Measurements from ENCODE around the gene BCL2L13. TPM values are rescaled to one million over a fixed set of nuclear protein-coding genes. Genes with fewer than 3 reads are reported as not detected.

BCL2L13 gene
- total RNA-seq, 1 donor from 2014 or later = 35.3 TPM

DNA sequence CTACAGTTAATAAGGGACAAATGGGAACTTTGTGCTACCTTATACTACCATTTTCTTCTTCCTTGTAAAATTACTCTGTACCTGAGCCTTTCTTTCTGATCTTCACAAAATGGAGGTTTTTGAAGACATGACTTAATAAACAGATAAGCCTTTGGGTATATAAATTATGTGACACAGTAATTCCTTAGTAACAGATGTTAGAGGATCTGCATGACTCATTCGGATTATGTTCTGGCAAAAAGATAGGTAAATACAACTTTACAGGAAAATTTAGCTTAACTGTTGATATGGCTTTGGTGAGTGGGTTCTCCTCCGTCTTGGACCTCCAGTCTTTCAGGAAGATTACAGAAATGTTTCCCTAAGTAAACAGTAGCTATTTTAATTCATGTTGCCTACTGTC lies 73.9 kb downstream of the BCL2L13 start:
- DNase-seq (ENCODE audit: low read depth) = no peak
- TF ChIP-seq, protein P1, sequence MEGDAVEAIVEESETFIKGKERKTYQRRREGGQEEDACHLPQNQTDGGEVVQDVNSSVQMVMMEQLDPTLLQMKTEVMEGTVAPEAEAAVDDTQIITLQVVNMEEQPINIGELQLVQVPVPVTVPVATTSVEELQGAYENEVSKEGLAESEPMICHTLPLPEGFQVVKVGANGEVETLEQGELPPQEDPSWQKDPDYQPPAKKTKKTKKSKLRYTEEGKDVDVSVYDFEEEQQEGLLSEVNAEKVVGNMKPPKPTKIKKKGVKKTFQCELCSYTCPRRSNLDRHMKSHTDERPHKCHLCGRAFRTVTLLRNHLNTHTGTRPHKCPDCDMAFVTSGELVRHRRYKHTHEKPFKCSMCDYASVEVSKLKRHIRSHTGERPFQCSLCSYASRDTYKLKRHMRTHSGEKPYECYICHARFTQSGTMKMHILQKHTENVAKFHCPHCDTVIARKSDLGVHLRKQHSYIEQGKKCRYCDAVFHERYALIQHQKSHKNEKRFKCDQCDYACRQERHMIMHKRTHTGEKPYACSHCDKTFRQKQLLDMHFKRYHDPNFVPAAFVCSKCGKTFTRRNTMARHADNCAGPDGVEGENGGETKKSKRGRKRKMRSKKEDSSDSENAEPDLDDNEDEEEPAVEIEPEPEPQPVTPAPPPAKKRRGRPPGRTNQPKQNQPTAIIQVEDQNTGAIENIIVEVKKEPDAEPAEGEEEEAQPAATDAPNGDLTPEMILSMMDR (conservative IDR thresholded peaks at IDR 0.05; ENCODE audit: low read depth, low read length) = no peak
- no peak overlapping the region for H3K4me3 ChIP-seq (ENCODE audit: low read depth, low read length)

- no peak for DNase-seq (ENCODE audit: low read depth)
- no peak overlapping the region for H3K4me3 ChIP-seq (ENCODE audit: low read depth, low read length)
- TF ChIP-seq, protein P1 (conservative IDR thresholded peaks at IDR 0.05; ENCODE audit: low read depth, low read length) = no peak
Measured at GRCh38 chr22:17716529-17716928, 78.0 kb downstream of the BCL2L13 start.

GRCh38 chr22:17717708-17718107 lies 79.2 kb downstream of the BCL2L13 start:
- DNase-seq (ENCODE audit: low read depth) = no peak
- H3K4me3 ChIP-seq (ENCODE audit: low read depth, low read length) = no peak overlapping the region
- TF ChIP-seq, protein P1 (conservative IDR thresholded peaks at IDR 0.05; ENCODE audit: low read depth, low read length) = no peak

DNA sequence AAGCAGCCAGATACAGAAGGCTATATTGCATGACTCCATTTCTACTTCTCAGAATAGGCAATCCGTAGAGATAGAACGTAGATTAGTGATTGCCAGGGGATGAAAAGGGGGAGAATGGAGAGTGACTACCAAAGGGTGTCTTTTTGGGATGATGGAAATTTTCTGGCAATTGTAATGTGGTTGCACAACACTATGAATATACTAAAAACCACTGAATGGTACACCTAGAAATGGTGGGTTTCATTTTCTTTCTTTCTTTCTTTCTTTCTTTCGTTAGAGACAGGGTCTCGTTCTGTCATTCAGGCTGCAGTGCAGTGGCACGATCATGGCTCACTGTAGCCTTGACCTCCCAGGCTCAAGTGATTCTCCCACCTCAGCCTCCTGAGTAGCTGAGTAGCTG lies 81.4 kb downstream of the BCL2L13 start:
- no peak for DNase-seq (ENCODE audit: low read depth)
- TF ChIP-seq, protein P1 (conservative IDR thresholded peaks at IDR 0.05; ENCODE audit: low read depth, low read length) = no peak
- H3K4me3 ChIP-seq (ENCODE audit: low read depth, low read length) = no peak overlapping the region

- DNase-seq (ENCODE audit: low read depth) = no peak
- TF ChIP-seq, protein P1 (conservative IDR thresholded peaks at IDR 0.05; ENCODE audit: low read depth, low read length) = no peak
- no peak overlapping the region for H3K4me3 ChIP-seq (ENCODE audit: low read depth, low read length)
Measured at GRCh38 chr22:17724241-17724640, 85.7 kb downstream of the BCL2L13 start.

GRCh38 chr22:17724678-17725499 lies 86.3 kb downstream of the BCL2L13 start:
- H3K4me3 ChIP-seq (ENCODE audit: low read depth, low read length) = no peak overlapping the region
- no peak for DNase-seq (ENCODE audit: low read depth)
- TF ChIP-seq, protein P1 (conservative IDR thresholded peaks at IDR 0.05; ENCODE audit: low read depth, low read length) = no peak

DNA sequence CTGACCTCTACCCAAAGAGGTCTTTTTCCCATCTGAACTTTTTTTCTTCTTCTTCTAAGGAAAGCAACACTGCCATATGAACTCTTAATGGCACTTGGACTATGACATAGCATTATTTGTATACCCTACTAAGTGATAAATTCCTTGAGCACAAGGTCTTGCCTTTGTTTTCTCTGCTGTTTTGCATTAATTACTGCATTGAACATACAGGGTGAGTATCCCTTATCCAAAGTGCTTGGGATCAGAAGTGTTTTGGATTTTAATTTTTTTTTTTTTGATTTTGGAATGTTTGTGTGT lies 86.9 kb downstream of the BCL2L13 start:
- no peak for DNase-seq (ENCODE audit: low read depth)
- H3K4me3 ChIP-seq (ENCODE audit: low read depth, low read length) = no peak overlapping the region
- TF ChIP-seq, protein P1 (conservative IDR thresholded peaks at IDR 0.05; ENCODE audit: low read depth, low read length) = no peak

All from epithelial cell of proximal tubule (primary cell).